ENCODE data around the gene TGFB3.

GRCh38 chr14:75933712-75934296 is 48.0 kb downstream of the TGFB3 start:
- no peak for TF ChIP-seq CTCF (optimal IDR thresholded peaks at IDR 0.05 in 1 of 3, IDR thresholded peaks at IDR 0.05 in 1 of 3, conservative IDR thresholded peaks at IDR 0.05 in 1 of 3; ENCODE audit: extremely low read depth in 1 of 3, insufficient read depth in 2 of 3, low read length in 3 of 3)
- TF ChIP-seq EZH2 (IDR thresholded peaks at IDR 0.05; ENCODE audit: low read length) = no peak
